ENCODE results near the gene TMIGD2.
A peak's percentile ranks its signal among the peaks of the same experiment; 100 is the strongest.
"Not testable (repeated sequence)": the region's sequence is repeated elsewhere in the genome, so short reads cannot be mapped to it uniquely, and the experiment has no call there.

Gene TMIGD2

GRCh38 chr19:4295972-4296771 is 6.0 kb downstream of the TMIGD2 start:
- DNase-seq, result no peak

DNA sequence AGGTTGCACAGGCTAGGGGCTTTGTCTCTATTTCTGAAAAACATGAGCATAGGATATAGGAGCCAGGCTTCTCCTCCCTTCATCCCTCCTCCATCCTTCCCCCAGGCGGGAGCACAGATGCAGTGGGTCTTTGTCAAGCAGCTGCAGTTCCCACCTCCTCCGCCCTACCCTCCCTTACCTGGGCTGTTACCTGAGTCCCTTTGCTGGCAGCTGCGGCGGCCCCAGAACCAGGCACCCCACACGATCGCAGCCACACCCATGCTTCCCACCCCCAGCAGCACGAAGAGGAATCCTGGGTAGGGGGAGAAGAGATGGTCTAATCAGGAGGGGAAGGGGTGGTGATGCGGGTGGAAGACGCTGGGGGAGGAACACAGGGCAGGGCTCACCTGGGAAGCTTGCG is 7.8 kb downstream of the TMIGD2 start:
- no peak for DNase-seq

DNA sequence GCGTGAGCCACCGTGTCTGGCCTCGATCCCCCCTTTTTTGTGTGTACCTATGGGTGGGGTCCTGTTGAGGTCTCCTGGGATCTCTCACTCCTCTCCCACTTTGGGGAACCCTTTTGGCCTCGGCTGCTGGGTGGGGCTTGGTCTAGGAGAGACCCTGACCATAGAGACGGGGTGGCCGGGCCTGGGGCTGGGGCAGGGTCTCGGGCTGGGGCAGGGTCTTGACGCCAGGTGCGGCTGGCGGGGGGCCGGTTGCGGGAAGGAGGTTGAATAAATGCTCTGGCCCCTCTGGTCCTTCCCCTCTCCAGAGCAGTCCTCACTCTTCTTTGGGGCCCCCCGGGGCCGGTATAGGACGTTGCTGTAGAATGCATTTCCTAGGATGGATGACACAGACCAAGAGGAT is 9.7 kb downstream of the TMIGD2 start:
- no peak for DNase-seq

- DNase-seq, result no peak
Measured at GRCh38 chr19:4291184-4291732, 10.9 kb downstream of the TMIGD2 start.

- no peak for DNase-seq
Measured at GRCh38 chr19:4288091-4288777, 14.0 kb downstream of the TMIGD2 start.

- not testable (repeated sequence) for DNase-seq
Measured at GRCh38 chr19:4286141-4286540, 16.0 kb downstream of the TMIGD2 start.

DNA sequence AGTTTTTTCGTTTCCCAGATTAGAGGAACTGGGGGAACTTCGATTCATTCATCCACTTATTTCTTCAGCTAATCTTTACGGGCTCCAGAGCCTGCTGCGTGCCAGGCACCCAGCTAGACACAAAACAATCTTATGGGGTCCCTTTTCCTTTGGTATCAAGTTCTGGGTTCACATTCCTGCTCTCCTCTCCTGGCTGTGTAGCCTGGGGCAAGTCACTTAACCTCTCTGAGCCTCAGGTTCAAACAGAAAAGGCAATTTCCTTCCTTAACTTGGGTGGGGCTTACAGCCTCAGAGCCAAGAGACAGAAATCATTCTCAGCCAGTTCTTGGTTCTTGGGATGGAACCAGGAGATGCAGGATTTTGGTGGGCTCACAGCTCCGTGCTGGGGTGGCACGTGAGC is 17.2 kb downstream of the TMIGD2 start:
- no peak for DNase-seq

GRCh38 chr19:4284176-4284958 is 17.8 kb downstream of the TMIGD2 start:
- DNase-seq, result no peak

- no peak for DNase-seq
Measured at GRCh38 chr19:4279530-4280422, 22.4 kb downstream of the TMIGD2 start.

- no peak for DNase-seq
Measured at GRCh38 chr19:4279267-4279529, 23.0 kb downstream of the TMIGD2 start.

DNA sequence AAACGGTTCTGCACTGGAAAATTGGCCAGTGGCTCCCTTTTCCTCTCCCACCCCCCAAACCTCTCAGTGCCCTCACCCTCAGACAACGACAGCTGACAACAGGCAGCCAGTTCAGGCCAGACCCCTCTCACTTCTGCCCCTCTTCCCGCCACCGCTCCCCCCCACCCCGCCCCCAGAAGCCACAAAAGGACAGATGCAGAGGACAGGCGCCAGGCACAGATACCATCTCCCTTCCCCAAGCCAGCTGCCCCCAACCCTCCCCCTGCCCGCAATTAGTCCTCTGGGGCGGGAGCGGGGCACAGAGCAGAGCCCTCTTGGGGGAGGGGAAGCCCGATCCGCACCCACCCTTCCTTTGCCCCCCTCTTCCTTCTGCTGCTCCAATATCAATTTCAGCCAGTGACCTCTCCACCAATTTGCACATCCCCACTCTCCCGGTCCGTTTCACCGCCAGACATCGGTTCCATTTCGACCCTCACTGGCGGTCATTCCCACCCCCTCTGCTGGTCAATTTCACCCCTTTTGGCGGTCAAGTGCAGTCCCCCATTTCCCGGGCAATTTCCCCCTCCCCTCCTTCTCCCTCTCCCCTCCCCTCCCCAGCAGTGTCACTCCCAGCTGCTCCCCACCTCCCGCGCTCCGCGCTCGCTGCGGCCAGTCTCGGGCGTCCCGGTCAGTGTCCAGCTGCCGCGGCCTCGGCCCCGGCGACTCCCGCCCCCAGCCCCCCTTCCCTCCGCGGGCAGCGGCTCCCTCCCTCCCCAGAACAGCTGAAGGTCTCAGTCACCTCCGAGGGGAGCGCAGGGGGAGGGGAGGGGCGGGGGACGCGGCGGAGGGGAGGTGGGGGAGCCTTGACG is 23.5 kb downstream of the TMIGD2 start, which contains the start of gene SHD:
TSS of gene SHD (plus strand) at position 848 of the 848 bp plus-strand sequence. CDS start 798 bp downstream, outside the sequence.
- no peak for DNase-seq

DNA sequence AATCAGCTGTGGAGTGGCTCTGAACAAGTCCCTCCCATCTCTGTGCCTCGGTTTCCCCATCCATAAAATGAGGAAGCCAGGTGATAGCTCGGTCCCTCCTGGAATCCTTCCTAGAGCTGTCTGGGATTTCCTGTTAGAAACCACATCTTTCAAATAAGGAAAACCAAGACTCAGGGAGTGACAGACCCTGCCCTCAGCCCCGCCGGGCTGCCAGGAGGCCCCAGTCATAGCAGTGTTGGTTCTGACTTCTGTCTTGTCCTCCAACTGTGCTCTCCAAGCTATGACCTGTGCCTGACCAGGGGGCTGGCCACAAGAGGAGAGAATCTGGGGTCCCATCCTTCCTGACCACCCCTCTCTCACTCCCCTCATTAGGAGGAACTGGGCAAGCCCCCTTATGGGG is 24.2 kb downstream of the TMIGD2 start:
- no peak for DNase-seq

GRCh38 chr19:4277191-4277696 is 24.9 kb downstream of the TMIGD2 start:
- no peak for DNase-seq

- DNase-seq, result not testable (repeated sequence)
Measured at GRCh38 chr19:4274321-4274686, 27.9 kb downstream of the TMIGD2 start.

- no peak for DNase-seq
Measured at GRCh38 chr19:4272894-4273293, 29.3 kb downstream of the TMIGD2 start.

GRCh38 chr19:4268816-4269430 is 33.3 kb downstream of the TMIGD2 start:
- no peak for DNase-seq

- no peak for DNase-seq
Measured at GRCh38 chr19:4267901-4268815, 34.0 kb downstream of the TMIGD2 start.

DNA sequence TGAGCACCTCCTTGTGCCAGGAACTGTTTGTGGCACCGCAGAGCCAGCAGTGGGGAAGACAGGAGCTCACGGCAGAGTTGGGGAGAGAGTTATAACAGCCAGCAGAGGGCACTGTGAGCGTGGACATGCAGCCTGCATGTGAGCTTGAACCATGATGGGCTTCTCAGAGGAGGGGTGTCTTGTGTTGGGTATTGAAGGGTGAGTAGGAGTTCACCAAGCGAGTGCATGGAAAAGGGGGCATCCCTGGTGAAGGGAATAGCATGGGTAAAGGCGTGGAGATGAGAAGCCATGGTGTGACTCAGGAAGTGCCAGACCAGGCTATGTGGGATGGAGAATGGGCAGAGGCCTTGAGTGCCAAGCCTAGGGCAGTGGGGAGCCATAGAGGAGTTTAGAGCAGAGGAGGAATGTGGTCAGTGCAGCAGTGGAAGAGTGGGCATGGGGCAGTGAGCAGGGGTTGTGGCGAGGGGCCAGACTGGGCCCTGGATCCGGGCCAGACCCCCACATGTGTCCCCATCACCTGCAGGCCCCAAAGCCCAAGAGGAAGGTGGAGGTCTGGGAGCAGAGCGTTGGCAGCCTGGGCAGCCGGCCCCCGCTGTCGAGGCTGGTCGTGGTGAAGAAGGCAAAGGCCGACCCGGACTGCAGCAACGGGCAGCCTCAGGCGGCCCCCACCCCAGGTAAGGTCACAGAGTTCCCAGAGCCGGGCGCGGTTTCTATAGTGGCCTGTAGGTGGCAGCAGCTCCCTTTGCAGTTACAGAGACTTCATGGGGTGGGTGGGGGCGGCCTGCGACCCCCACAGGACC is 34.9 kb downstream of the TMIGD2 start:
- peak; percentile 56 for DNase-seq

All from activated T-cell treated with anti-CD3 and anti-CD28 coated beads for 4 hours (primary cell).